GM11168 (cell line): ENCODE data around the gene STAB2.

Experiments used
- in situ Hi-C: fragments of 300-500 bp; cut with MboI; formaldehyde crosslinking; loops from one replicate; pipeline ENCODE4 v1.12.0; 2022; ENCODE audit warnings: low sequenced_read_pairs; ENCODE audit not compliant: unreplicated experiment

STAB2 gene

GRCh38 chr12:103573185-103573584 is 13.9 kb upstream of the STAB2 start:
- in situ Hi-C loops = no loop called here

GRCh38 chr12:103578926-103579325 is 8.1 kb upstream of the STAB2 start:
- in situ Hi-C loops = no loop called here

- in situ Hi-C loops = no loop called here
These were observed 7.0 kb upstream of the STAB2 start for GRCh38 chr12:103580026-103580425.

GRCh38 chr12:103583008-103583407 is 4.1 kb upstream of the STAB2 start:
- in situ Hi-C loops = no loop called here

GRCh38 chr12:103586132-103586531 is 941 bp upstream of the STAB2 start:
- in situ Hi-C loops = no loop called here

- in situ Hi-C loops = no loop called here
These were observed 1.6 kb downstream of the STAB2 start for GRCh38 chr12:103588680-103589079.

GRCh38 chr12:103589517-103589916 is 2.4 kb downstream of the STAB2 start:
- in situ Hi-C loops = no loop called here

GRCh38 chr12:103590271-103590670 is 3.2 kb downstream of the STAB2 start:
- in situ Hi-C loops = no loop called here

GRCh38 chr12:103596981-103597380 is 9.9 kb downstream of the STAB2 start:
- in situ Hi-C loops = no loop called here

- in situ Hi-C loops = no loop called here
These were observed 12.2 kb downstream of the STAB2 start for GRCh38 chr12:103599274-103599673.

GRCh38 chr12:103600967-103601728 is 14.1 kb downstream of the STAB2 start:
- in situ Hi-C loops = no loop called here

GRCh38 chr12:103620395-103620794 is 33.3 kb downstream of the STAB2 start:
- in situ Hi-C loops = no loop called here

- in situ Hi-C loops = no loop called here
These were observed 36.6 kb downstream of the STAB2 start for GRCh38 chr12:103623716-103624115.

GRCh38 chr12:103626498-103626897 is 39.4 kb downstream of the STAB2 start:
- in situ Hi-C loops = no loop called here

GRCh38 chr12:103627189-103627855 is 40.2 kb downstream of the STAB2 start:
- in situ Hi-C loops = no loop called here

GRCh38 chr12:103632554-103633216 is 45.6 kb downstream of the STAB2 start:
- in situ Hi-C loops = no loop called here

- in situ Hi-C loops = no loop called here
These were observed 47.7 kb downstream of the STAB2 start for GRCh38 chr12:103634732-103635131.

- in situ Hi-C loops = no loop called here
These were observed 48.3 kb downstream of the STAB2 start for GRCh38 chr12:103635419-103635818.

GRCh38 chr12:103637021-103637420 is 49.9 kb downstream of the STAB2 start:
- in situ Hi-C loops = no loop called here

- in situ Hi-C loops = no loop called here
These were observed 50.4 kb downstream of the STAB2 start for GRCh38 chr12:103637429-103637828.

GRCh38 chr12:103639983-103640382 is 52.9 kb downstream of the STAB2 start:
- in situ Hi-C loops = no loop called here
